22Rv1 (cell line): ENCODE data around the gene BICRAL.

Experiments used
- ZFX ChIP-seq: fragments of 450-650 bp; IDR thresholded peaks from 2 replicates; pipeline ENCODE4 v1.6.1; 2017; ENCODE audit warnings: antibody characterized with exemption, borderline replicate concordance
- TF ChIP-seq, protein P1 (sequence below): fragments of 450-650 bp; IDR thresholded peaks from 2 replicates; pipeline ENCODE4 v1.5.1; 2017; ENCODE audit warnings: mild to moderate bottlenecking

DNA sequence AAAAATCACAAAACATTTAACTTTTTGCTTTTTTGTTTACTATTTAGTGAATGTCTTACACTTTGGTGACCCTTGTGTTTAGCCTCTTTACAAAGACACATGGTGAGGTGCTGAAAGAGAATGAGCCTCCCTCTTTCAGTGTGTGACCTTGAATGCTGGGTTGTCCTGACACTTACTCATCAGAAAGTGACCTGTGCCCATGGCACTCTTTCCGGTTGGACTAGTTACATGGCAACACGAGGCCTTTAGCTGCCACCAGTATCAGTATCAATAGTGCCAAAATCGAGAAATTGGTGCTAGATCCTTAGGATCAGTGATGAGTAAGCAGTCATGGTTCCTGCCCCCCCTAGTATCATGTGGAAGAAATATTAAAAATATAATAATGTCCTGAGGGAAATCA, 95.8 kb downstream of the BICRAL start:
- TF ChIP-seq, protein P1, sequence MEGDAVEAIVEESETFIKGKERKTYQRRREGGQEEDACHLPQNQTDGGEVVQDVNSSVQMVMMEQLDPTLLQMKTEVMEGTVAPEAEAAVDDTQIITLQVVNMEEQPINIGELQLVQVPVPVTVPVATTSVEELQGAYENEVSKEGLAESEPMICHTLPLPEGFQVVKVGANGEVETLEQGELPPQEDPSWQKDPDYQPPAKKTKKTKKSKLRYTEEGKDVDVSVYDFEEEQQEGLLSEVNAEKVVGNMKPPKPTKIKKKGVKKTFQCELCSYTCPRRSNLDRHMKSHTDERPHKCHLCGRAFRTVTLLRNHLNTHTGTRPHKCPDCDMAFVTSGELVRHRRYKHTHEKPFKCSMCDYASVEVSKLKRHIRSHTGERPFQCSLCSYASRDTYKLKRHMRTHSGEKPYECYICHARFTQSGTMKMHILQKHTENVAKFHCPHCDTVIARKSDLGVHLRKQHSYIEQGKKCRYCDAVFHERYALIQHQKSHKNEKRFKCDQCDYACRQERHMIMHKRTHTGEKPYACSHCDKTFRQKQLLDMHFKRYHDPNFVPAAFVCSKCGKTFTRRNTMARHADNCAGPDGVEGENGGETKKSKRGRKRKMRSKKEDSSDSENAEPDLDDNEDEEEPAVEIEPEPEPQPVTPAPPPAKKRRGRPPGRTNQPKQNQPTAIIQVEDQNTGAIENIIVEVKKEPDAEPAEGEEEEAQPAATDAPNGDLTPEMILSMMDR = no peak
- no peak for TF ChIP-seq ZFX
